IMR-90 (cell line): ENCODE data around the gene TP73. TPM values are rescaled to one million over a fixed set of nuclear protein-coding genes. Genes with fewer than 3 reads are reported as not detected.
A peak's percentile ranks its signal among the peaks of the same experiment; 100 is the strongest.

Source experiments
- ATAC-seq: fragments of 200-7000 bp; cut with Tn5 transposase; 2 replicates; pipeline ENCODE4 v1.9.1; 2020; ENCODE audit warnings: low read depth, mild to moderate bottlenecking, moderate library complexity
- BruUV-seq: library from RNA; stranded (reverse); fragments of 400-500 nt; replicated peaks from 2 replicates; lab custom pipeline; 2021; lab: Mats Ljungman, UMichigan
- CTCF ChIA-PET: fragments of 300-600 bp; formaldehyde crosslinking; extraction: SDS; loops from one replicate; lab custom pipeline; 2021; ENCODE audit warnings: antibody characterized with exemption; lab: Yijun Ruan, JAX
- POLR2A ChIA-PET: fragments of 300-600 bp; sonication (Branson Sonifier 250); formaldehyde crosslinking; loops from one replicate; lab custom pipeline; 2022; ENCODE audit warnings: antibody characterized with exemption; ENCODE audit not compliant: unreplicated experiment; lab: Charles Lee
- DNase-seq: peaks from one replicate; pipeline ENCODE4 v3.0.0; 2013
- H2AFZ ChIP-seq: replicated peaks from 2 replicates; pipeline ENCODE3; 2013; ENCODE audit warnings: low read length, mild to moderate bottlenecking; ENCODE audit not compliant: poor library complexity
- H2AK5ac ChIP-seq: 2 replicates; pipeline ENCODE4 v1.6.1; 2013; ENCODE audit warnings: low read depth, low read length, inconsistent platforms
- H2AK9ac ChIP-seq: replicated peaks from 2 replicates; pipeline ENCODE3; 2013; ENCODE audit warnings: mild to moderate bottlenecking, low read depth, low read length, moderate library complexity; ENCODE audit not compliant: poor library complexity
- H2BK120ac ChIP-seq: 2 replicates; pipeline ENCODE4 v1.6.1; 2013; ENCODE audit warnings: low read depth, low read length, inconsistent platforms
- H2BK15ac ChIP-seq: 3 replicates; pipeline ENCODE4 v1.6.1; 2013; ENCODE audit warnings: low read depth, low read length, inconsistent platforms
- H2BK20ac ChIP-seq: 2 replicates; pipeline ENCODE4 v1.6.1; 2013; ENCODE audit warnings: low read depth, mild to moderate bottlenecking, inconsistent platforms, low read length, moderate library complexity
- H2BK5ac ChIP-seq: 2 replicates; pipeline ENCODE4 v1.6.1; 2013; ENCODE audit warnings: mild to moderate bottlenecking, low read depth, low read length, inconsistent platforms; ENCODE audit not compliant: poor library complexity, severe bottlenecking
- H3K14ac ChIP-seq: replicated peaks from 2 replicates; pipeline ENCODE4 v1.6.1; 2013; ENCODE audit warnings: low read depth, low read length, inconsistent platforms
- H3K18ac ChIP-seq: 2 replicates; pipeline ENCODE4 v1.6.1; 2013; ENCODE audit warnings: low read depth, low read length, control low read depth
- H3K23ac ChIP-seq: 2 replicates; pipeline ENCODE4 v1.6.1; 2013; ENCODE audit warnings: low read depth, low read length, inconsistent platforms
- H3K27ac ChIP-seq: 2 replicates; pipeline ENCODE4 v1.5.1; 2013; ENCODE audit warnings: mild to moderate bottlenecking, control low read depth, low read length; ENCODE audit not compliant: insufficient read depth
- H3K27me3 ChIP-seq: 2 replicates; pipeline ENCODE4 v1.6.1; 2013; ENCODE audit warnings: low read length; ENCODE audit not compliant: control insufficient read depth, insufficient read depth
- H3K36me3 ChIP-seq: 2 replicates; pipeline ENCODE4 v1.6.1; 2013; ENCODE audit warnings: low read length, mixed read lengths; ENCODE audit not compliant: control insufficient read depth, insufficient read depth
- H3K4ac ChIP-seq: 2 replicates; pipeline ENCODE4 v1.6.1; 2013; ENCODE audit warnings: low read depth, low read length, inconsistent platforms
- H3K4me1 ChIP-seq: 2 replicates; pipeline ENCODE4 v1.6.1; 2013; ENCODE audit warnings: low read length, mixed read lengths; ENCODE audit not compliant: control insufficient read depth, insufficient read depth
- H3K4me2 ChIP-seq: 2 replicates; pipeline ENCODE4 v1.6.1; 2013; ENCODE audit warnings: low read depth, mild to moderate bottlenecking, control low read depth, low read length, moderate library complexity
- H3K4me3 ChIP-seq: 2 replicates; pipeline ENCODE4 v1.5.1; 2013; ENCODE audit warnings: low read depth, mild to moderate bottlenecking, control low read depth, low read length, moderate library complexity; ENCODE audit not compliant: insufficient read depth
- H3K56ac ChIP-seq: 2 replicates; pipeline ENCODE4 v1.6.1; 2013; ENCODE audit warnings: low read length, inconsistent platforms; ENCODE audit not compliant: insufficient read depth; ENCODE audit errors: extremely low read depth
- H3K79me1 ChIP-seq, 2 experiments: 2 replicates each; pipeline ENCODE4 v1.6.1; 2013; ENCODE audit warnings: low read length in 2 of 2, inconsistent platforms in 1 of 2, low read depth in 1 of 2
- H3K9ac ChIP-seq: 2 replicates; pipeline ENCODE4 v1.6.1; 2013; ENCODE audit warnings: low read depth, low read length, control low read depth
- H3K9me1 ChIP-seq: 2 replicates; pipeline ENCODE4 v1.6.1; 2013; ENCODE audit warnings: low read length, inconsistent platforms; ENCODE audit not compliant: insufficient read depth
- H3K9me3 ChIP-seq: 2 replicates; pipeline ENCODE4 v1.6.1; 2013; ENCODE audit warnings: low read length; ENCODE audit not compliant: control insufficient read depth, insufficient read depth
- H4K20me1 ChIP-seq: 2 replicates; pipeline ENCODE4 v1.6.1; 2013; ENCODE audit warnings: low read length, inconsistent platforms; ENCODE audit not compliant: insufficient read depth
- H4K5ac ChIP-seq: 2 replicates; pipeline ENCODE4 v1.6.1; 2013; ENCODE audit warnings: mild to moderate bottlenecking, low read depth, low read length, control low read depth
- H4K8ac ChIP-seq, 2 experiments: 2 replicates each; pipeline ENCODE4 v1.6.1; 2013; ENCODE audit warnings: low read depth in 2 of 2, low read length in 2 of 2, control low read depth in 1 of 2, inconsistent platforms in 1 of 2
- H4K91ac ChIP-seq: 2 replicates; pipeline ENCODE4 v1.6.1; 2013; ENCODE audit warnings: low read depth, low read length, inconsistent platforms; ENCODE audit not compliant: insufficient read depth
- CEBPB ChIP-seq: IDR thresholded peaks from 2 replicates; pipeline ENCODE4 v1.6.1; 2012; ENCODE audit warnings: low read depth, low read length, improper control_type of control experiment
- CHD1 ChIP-seq: IDR thresholded peaks from 2 replicates; pipeline ENCODE4 v1.6.1; 2012; ENCODE audit warnings: low read depth, low read length, improper control_type of control experiment
- CTCF ChIP-seq: conservative IDR thresholded peaks from 2 replicates; pipeline ENCODE4 v1.5.1; 2012; ENCODE audit warnings: mild to moderate bottlenecking, low read depth, low read length, improper control_type of control experiment
- ELK1 ChIP-seq: fragments of 150-350 bp; IDR thresholded peaks from 2 replicates; pipeline ENCODE4 v1.6.1; 2016; ENCODE audit warnings: low read depth, mild to moderate bottlenecking, low read length, moderate library complexity, borderline replicate concordance
- FOS ChIP-seq: fragments of 150-350 bp; IDR thresholded peaks from 2 replicates; pipeline ENCODE4 v1.6.1; 2016; ENCODE audit warnings: low read depth, low read length
- MAFK ChIP-seq: IDR thresholded peaks from 2 replicates; pipeline ENCODE4 v1.6.1; 2012; ENCODE audit warnings: low read depth, low read length, improper control_type of control experiment
- MXI1 ChIP-seq: IDR thresholded peaks from 2 replicates; pipeline ENCODE4 v1.6.1; 2012; ENCODE audit warnings: low read depth, mild to moderate bottlenecking, low read length, moderate library complexity, borderline replicate concordance
- NFE2L2 ChIP-seq: fragments of 150-350 bp; IDR thresholded peaks from 2 replicates; pipeline ENCODE4 v1.6.1; 2016; ENCODE audit warnings: low read depth, mild to moderate bottlenecking, low read length
- POLR2A ChIP-seq: IDR thresholded peaks from 2 replicates; pipeline ENCODE4 v1.6.1; 2012; ENCODE audit warnings: mild to moderate bottlenecking, low read depth, low read length
- RCOR1 ChIP-seq: IDR thresholded peaks from 2 replicates; pipeline ENCODE4 v1.6.1; 2012; ENCODE audit warnings: mild to moderate bottlenecking, low read length, improper control_type of control experiment; ENCODE audit not compliant: insufficient replicate concordance
- RFX5 ChIP-seq: IDR thresholded peaks from 2 replicates; pipeline ENCODE4 v1.8.0; 2012; ENCODE audit warnings: low read depth, mild to moderate bottlenecking, low read length, moderate library complexity
- SMC3 ChIP-seq: fragments of 150-350 bp; IDR thresholded peaks from 2 replicates; pipeline ENCODE4 v1.6.1; 2016; ENCODE audit warnings: low read depth, mild to moderate bottlenecking, antibody characterized with exemption, low read length, moderate library complexity
- USF2 ChIP-seq: fragments of 150-350 bp; IDR thresholded peaks from 2 replicates; pipeline ENCODE4 v1.6.1; 2017; ENCODE audit warnings: mild to moderate bottlenecking, antibody characterized with exemption, low read length, low read depth
- WGBS, 2 experiments: methylation state at CpG; one replicate each; pipeline versions ENCODE4 v1.1.5 to v1.1.7; 2013; ENCODE audit warnings: missing lambda C conversion rate in 2 of 2; ENCODE audit not compliant: insufficient read length in 1 of 2; ENCODE audit errors: extremely low coverage in 2 of 2; 5-methylcytosine and 5-hydroxymethylcytosine counted together
- dilution Hi-C: fragments of 300-500 bp; cut with HindIII; formaldehyde crosslinking; loops from one replicate; pipeline ENCODE4 v1.14.3; 2018; ENCODE audit warnings: low sequenced_read_pairs; ENCODE audit not compliant: unreplicated experiment
- in situ Hi-C: fragments of 300-500 bp; cut with MboI; formaldehyde crosslinking; loops from 3 replicates; pipeline ENCODE4 v1.14.3; 2019; ENCODE audit warnings: low sequenced_read_pairs, inconsistent platforms, mixed read lengths
- intact Hi-C: fragments of 100-400 bp; cut with micrococcal nuclease; formaldehyde crosslinking; loops from 2 replicates; pipeline ENCODE4 v1.10.0; 2022
- polyA plus RNA-seq, 3 experiments: library from polyadenylated mRNA; depleted of rRNA; stranded (reverse); fragments of >200 nt; gene quantifications; 2 replicates each; pipeline ENCODE4 v1.2.3, GENCODE V29; 2012; ENCODE audit warnings: low replicate concordance in 1 of 3
- total RNA-seq: library from RNA; depleted of rRNA; stranded (reverse); fragments of >200 nt; gene quantifications from 2 replicates; pipeline ENCODE4 v1.2.3, GENCODE V29; 2012

Gene TP73
- total and polyA plus RNA-seq, 2 of the 4 experiments (the other 2 are of a cell fraction): not detected

- intact Hi-C loops: no loop called here
- TF ChIP-seq NFE2L2: no peak
- no peak for TF ChIP-seq CEBPB
- no peak for TF ChIP-seq RFX5
- TF ChIP-seq CHD1: no peak
- TF ChIP-seq MAFK: no peak
- TF ChIP-seq ELK1: no peak
- no peak for TF ChIP-seq FOS
- peak; percentile 44; the same call in 1 of the 2 replicates for TF ChIP-seq MXI1
- no peak for TF ChIP-seq USF2
- peak; percentile 36; the same call in 1 of the 2 replicates for TF ChIP-seq CTCF
- no peak; the same call in 1 of the 2 replicates for TF ChIP-seq SMC3
- TF ChIP-seq RCOR1: no peak
- TF ChIP-seq POLR2A: 0 out of 2 replicates have a peak, but pooled peaks have one; percentile 45
Measured at GRCh38 chr1:3649342-3650247, 2.7 kb upstream of the TP73 start, which contains the start of gene WRAP73. Gene WRAP73 (minus strand): TSS chr1:3650103. CDS start chr1:3649999, 104 bp downstream.

More at GRCh38 chr1:3649342-3650247, 2.7 kb upstream of the TP73 start, which contains the start of gene WRAP73:
- H3K4ac ChIP-seq: peak within 1 kb of the TSS; percentile 52
- BruUV-seq: no TSS peak
- H4K8ac ChIP-seq: peak within 1 kb of the TSS in 1 of 2 experiments; percentile 28; a peak in 1 of 4 replicates
- peak within 1 kb of the TSS; percentile 88 for H3K9ac ChIP-seq
- dilution Hi-C loops: no loop called here
- H3K27me3 ChIP-seq: peaks cover 42% of the 10 kb centered on the region
- WGBS, 2 experiments: 5% methylated on average over 32 of the region's 60 CpGs; no CpG with 5 or more reads in 1 of the 2 experiments
- POLR2A ChIA-PET: no interaction called here
- peak within 1 kb of the TSS; percentile 88 for H3K4me3 ChIP-seq
- peak within 1 kb of the TSS; percentile 20 for H4K91ac ChIP-seq
- no peaks in the 10 kb centered on the region; the same call in 1 of the 2 replicates for H3K4me1 ChIP-seq
- no peaks in the 10 kb centered on the region; the same call in 1 of the 2 replicates for H4K20me1 ChIP-seq
- peaks cover 4 to 10% of the 10 kb centered on the region in 2 experiments for H3K79me1 ChIP-seq
- peak within 1 kb of the TSS; percentile 43; the same call in 1 of the 2 replicates for H3K14ac ChIP-seq
- H2AFZ ChIP-seq: peak within 1 kb of the TSS; percentile 91
- in situ Hi-C loops: no loop called here
- CTCF ChIA-PET: interaction anchor here (1.0 kb wide), 1 partner anchor 79 kb away, joined by 3 read pairs; no protein-coding TSS in a partner anchor
- H3K36me3 ChIP-seq: peaks cover 16% of the 10 kb centered on the region
- H3K23ac ChIP-seq: 0 out of 2 replicates have a peak within 1 kb of the TSS, but pooled peaks have one; percentile 25
- H3K9me3 ChIP-seq: no peaks in the 10 kb centered on the region
- H3K56ac ChIP-seq: no peak within 1 kb of the TSS; the same call in 1 of the 2 replicates
- H2AK9ac ChIP-seq: peak within 1 kb of the TSS; percentile 94
- no peak within 1 kb of the TSS for H2AK5ac ChIP-seq
- no peak within 1 kb of the TSS for H2BK120ac ChIP-seq
- DNase-seq: peak; percentile 89
- peak within 1 kb of the TSS; percentile 94 for H3K4me2 ChIP-seq
- no peak within 1 kb of the TSS for H3K18ac ChIP-seq
- peak within 1 kb of the TSS; percentile 57; the same call in 1 of the 2 replicates for H3K27ac ChIP-seq
- H4K5ac ChIP-seq: peak within 1 kb of the TSS; percentile 21; the same call in 1 of the 2 replicates
- no peak within 1 kb of the TSS for H2BK20ac ChIP-seq
- ATAC-seq: peak; percentile 98
- no peak within 1 kb of the TSS for H2BK5ac ChIP-seq
- H2BK15ac ChIP-seq: no peak within 1 kb of the TSS
- H3K9me1 ChIP-seq: no peaks in the 10 kb centered on the region
